T47D (cell line): ENCODE results near the gene PSMD8.
A peak's percentile ranks its signal among the peaks of the same experiment; 100 is the strongest.
"Not testable (repeated sequence)": the region's sequence is repeated elsewhere in the genome, so short reads cannot be mapped to it uniquely, and the experiment has no call there.

Experiments
- DNase-seq, 2 experiments: peaks; one replicate each; pipeline versions ENCODE4 v3.0.0 to v3.0.0-alpha.2; 2011 to 2012; ENCODE audit warnings: low read depth in 1 of 2, low spot score in 1 of 2
- JUND ChIP-seq: IDR thresholded peaks from 2 replicates; pipeline ENCODE4 v1.6.1; 2012; ENCODE audit warnings: low read depth
- in situ Hi-C: cut with HindIII; loops from 2 replicates; pipeline ENCODE4 v1.10.0; 2016; ENCODE audit warnings: low sequenced_read_pairs, low pct_unique_long_range_greater_than_20kb

Gene PSMD8

DNA sequence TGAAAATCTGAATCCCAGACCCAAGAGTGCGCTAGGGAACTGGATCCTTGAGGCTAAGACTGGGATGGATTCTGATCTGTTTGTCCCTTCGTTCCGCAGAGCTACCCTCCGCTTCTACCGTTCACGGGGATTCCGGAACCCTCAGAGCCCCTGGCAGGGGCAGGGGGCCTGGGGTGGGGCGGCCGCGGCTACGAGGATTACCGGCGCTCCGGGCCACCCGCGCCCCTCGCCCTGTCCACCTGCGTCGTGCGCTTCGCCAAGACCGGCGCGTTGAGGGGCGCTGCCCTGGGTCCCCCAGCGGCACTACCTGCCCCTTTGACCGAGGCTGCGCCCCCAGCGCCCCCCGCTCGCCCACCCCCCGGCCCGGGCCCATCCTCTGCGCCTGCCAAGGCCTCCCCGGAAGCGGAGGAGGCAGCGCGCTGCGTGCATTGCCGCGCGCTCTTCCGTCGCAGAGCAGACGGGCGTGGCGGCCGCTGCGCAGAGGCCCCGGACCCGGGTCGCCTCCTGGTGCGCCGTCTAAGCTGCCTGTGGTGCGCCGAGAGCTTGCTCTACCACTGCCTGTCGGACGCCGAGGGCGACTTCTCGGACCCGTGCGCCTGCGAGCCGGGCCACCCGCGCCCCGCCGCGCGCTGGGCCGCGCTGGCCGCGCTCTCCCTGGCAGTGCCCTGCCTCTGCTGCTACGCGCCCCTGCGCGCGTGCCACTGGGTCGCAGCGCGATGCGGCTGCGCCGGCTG, 21.2 kb downstream of the PSMD8 start:
- no peak for DNase-seq
- in situ Hi-C loops, result no loop called here

DNA sequence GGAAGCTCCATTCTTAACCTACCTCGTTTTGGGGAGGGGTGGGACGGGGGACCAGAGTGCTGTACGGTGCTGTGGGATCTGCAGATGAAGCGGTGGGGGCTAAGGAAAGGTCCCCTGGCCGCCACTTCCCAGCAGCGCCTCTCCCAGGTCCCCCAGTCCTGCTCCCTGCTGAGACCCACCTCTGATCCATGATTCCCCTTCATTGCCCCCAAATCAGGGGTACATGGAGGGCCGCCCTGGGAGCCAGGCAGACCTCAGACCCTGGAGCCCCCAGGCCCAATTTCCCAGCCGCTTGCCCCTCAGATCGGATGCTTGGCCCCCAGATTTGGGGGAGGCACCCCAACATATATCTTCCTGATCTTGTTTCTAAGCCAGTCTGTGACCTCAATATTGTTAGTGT, 24.7 kb downstream of the PSMD8 start:
- no peak for TF ChIP-seq JUND
- in situ Hi-C loops, result no loop called here
- DNase-seq, result no peak

More for the DNA sequence above, 21.2 kb downstream of the PSMD8 start:
- no peak for TF ChIP-seq JUND

DNA sequence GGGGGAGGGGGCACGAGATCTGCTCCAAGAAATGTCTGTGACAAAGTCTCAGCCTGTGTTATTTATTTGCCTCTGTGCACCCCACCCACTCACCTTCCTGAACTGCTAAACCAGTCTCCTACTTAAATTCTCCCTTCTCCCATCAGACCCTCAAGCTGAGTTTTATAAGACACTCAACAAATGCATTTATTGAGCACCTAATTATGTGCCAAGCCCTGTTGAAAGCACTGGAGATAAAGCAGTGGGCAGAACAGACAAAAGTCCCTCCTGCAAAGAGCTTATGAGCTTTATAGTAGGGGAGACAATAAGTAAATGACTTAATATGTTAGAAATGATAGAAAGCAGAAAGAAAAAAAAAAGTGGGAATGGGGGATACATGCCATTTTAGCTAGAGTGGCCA, 25.2 kb downstream of the PSMD8 start:
- in situ Hi-C loops, result no loop called here
- DNase-seq, result no peak
- TF ChIP-seq JUND, result no peak

DNA sequence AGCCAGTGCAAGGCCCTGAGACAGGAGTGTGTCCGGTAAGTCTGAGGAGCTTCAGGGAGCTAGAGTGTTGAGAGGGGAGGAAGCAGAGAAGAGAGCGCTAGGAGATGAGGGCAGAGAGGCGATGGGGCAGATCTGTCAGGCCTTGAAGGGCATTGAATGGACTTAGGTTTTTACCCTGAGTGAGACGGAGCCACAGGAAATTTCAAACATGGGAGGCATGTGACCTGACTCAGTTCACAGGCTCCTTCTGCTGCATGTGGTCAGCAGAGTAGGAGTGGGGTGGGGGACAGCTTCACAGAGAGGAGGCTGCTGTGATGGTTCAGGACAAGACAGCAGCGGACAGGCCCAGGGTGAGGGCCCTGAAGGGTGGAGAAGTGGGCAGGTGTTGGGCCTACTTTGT, 26.0 kb downstream of the PSMD8 start:
- DNase-seq, result no peak
- in situ Hi-C loops, result no loop called here
- no peak for TF ChIP-seq JUND

DNA sequence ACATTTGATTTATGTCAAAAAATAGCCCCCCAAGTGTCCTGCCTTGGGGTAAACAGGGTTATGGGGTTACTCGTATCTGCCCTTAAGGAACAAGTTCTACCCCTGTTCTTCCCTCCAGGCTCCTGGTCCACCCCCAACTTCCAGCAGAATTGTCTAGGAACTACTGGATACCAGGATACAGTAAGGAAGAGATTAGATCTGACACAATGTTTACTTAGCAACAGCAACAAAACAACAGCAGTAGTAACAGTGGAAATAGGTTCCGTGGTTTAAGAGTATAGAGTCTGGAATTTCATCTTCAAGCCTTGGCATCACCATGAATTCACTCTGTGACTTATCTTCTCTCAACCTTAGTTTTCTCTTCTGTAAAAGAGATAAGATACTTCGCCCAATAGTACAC, 26.8 kb downstream of the PSMD8 start:
- peak in 1 of 2 experiments; percentile 64 for DNase-seq
- no peak for TF ChIP-seq JUND
- in situ Hi-C loops, result no loop called here

DNA sequence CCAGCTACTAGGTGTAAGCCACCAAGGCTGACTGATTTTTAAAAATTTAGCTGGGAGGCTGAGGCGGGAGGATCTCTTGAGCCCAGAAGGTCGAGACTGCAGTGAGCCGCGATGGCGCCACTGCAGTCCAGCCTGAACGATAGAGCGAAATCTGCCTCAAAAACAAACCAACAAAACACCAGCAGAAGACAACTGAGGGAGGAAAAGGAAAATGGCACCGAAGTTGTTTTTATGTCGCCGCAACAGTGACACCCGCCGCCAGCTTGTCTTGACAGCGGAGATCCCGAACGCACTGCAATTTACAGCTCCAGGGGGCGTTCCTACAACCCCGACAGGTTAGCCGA, 28.2 kb downstream of the PSMD8 start:
- TF ChIP-seq JUND, result no peak
- no peak for DNase-seq
- in situ Hi-C loops, result no loop called here

DNA sequence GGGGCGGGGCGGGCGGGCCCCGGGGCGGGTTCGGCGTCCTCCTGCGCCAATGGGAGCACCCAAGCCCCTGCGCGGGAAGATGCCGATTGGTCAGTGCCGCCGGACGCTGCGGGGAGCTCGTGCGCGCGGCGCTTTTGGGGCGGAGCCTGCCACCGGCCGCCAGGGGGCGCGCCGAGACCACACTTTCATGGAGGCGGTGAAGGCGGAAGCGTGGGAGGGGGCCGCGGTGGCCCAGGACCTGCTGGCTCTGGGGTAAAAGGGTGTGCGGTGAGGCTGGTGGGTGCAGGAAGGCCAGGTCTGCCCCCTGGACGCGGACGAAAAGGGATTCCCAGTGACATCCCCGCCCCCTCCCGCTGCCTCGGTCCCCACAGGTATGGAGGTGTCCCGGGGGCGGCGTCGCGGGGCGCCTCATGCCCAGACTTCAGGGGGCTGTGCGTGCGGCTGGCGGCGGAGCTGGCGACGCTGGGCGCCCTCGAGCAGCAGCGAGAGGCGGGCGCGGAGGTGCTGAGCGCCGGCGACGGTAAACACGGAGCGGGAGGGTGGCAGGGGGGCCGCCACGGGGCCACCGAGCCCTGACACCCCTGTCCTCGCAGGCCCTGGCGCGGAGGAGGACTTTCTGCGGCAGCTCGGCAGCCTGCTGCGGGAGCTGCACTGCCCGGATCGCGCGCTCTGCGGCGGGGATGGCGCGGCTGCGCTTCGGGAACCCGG, 28.8 kb downstream of the PSMD8 start, which contains the start of gene FAM98C:
Gene FAM98C (plus strand): TSS at position 127 of the 708 bp plus-strand sequence. CDS start 61 bp downstream, at position 188.
- no peak for TF ChIP-seq JUND
- in situ Hi-C loops, result no loop called here
- peak; percentile 97 to 99 for DNase-seq

DNA sequence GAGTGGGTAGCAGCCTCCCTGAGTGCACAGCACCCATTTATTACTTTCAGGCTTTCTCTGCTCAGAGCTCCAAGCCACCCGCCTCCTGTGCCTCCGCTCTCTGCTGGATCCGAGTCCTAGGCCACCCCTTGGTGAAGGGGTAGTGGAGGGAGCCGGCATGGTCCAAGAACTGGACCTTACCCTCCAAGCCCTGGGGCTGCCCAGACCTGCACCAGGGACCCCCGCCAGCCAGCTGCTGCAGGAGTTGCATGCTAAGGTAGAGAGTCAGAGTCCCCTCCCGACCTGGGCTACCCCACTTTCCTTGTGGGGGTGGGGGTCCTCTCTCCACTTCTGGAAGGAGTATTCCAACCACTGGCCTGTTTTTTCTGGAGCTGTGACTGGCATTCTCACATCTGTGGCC, 30.5 kb downstream of the PSMD8 start:
- no peak for TF ChIP-seq JUND
- DNase-seq, result no peak
- in situ Hi-C loops, result no loop called here

DNA sequence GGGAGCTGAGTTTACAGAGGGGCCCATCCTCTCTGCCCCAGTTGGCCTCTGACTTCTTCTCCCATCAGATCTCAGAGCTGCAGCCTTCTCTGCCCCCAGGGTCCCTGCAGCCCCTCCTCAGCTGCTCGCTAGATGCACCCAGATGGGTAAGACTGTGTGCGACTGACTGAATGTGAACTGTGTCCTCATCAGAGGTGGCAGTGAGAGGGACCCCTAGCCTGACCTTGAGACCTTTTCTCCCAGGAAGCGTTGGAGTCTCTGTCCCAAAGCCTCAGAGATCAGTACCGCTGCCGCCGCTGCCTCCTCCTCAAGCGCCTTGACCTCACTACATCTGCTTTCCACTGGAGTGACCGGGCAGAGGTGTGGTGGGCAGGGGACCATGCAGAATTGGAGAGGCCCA, 30.9 kb downstream of the PSMD8 start:
- no peak for DNase-seq
- in situ Hi-C loops, result no loop called here
- TF ChIP-seq JUND, result no peak

DNA sequence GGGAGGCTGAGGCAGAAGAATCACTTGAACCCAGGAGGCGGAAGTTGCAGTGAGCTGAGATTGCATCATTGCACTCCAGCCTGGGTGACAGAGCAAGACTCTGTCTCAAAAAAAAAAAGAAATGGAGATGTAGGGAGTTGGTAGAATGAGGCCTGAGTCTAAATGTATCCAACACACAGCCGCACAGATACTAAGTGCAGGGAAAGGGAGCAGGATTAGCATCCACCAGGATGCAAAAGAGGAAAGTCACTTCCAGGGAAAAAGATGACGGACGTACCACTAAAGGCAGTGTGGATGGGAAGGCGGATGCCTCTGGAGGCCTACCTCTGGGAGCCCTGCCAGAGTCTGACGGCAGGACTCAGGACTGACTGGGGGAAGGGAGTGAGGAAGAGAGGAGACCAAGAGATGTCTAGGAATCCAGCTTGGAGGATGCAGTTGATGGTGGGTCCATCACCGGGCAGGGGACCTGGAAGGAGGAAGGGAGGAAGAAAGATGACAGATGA, 35.3 kb downstream of the PSMD8 start:
- in situ Hi-C loops, result no loop called here
- DNase-seq, result no peak
- no peak for TF ChIP-seq JUND

DNA sequence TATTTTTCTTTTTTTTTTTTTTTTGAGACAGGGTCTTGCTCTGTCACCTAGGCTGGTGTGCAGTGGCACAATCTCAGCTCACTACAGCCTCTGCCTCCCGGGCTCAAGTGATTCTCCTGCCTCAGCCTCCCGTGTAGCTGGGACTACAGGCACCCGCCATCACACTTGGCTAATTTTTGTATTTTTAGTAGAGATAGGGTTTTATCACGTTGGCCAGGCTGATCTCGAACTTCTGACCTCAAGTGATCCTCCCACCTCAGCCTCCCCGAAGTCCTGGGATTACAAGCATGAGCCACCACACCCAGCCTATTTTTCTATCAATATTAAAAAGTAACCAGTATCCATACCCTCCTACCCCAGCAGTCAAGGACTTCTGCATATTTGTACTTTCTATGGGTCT, 36.0 kb downstream of the PSMD8 start:
- DNase-seq, in situ Hi-C loops: not testable (repeated sequence)

DNA sequence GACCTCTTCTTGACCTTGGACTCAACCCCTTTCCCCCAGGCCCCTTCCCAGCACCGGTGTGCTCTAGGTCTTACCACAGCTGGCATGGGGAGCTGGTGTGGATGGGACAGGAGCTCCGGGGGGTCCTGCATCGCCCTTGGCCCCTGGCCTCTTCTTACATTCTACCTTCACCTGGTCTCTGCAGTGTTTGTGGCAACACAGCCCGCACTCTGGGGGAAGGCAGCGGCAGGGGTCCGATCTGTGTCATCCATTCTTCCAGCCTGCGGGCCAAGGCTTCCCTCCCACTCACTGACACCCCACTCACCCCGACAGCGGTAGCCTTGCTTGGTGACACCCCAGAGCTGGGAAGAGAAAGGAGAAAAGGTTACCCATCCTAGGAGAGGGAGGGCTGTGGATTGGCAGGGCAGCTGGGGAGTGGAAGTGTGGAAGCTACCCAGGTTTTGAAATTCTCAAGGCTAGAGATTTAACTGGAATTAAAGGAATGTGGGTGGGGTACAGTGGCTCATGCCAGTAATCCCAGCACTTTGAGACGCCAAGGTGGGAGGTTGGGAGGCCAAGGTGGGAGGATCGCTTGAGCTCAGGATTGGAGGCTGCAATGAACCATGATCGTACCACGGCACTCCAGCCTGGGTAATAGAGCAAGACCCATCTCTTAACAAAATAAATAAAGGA, 36.8 kb downstream of the PSMD8 start:
- in situ Hi-C loops, result no loop called here
- no peak for TF ChIP-seq JUND

DNA sequence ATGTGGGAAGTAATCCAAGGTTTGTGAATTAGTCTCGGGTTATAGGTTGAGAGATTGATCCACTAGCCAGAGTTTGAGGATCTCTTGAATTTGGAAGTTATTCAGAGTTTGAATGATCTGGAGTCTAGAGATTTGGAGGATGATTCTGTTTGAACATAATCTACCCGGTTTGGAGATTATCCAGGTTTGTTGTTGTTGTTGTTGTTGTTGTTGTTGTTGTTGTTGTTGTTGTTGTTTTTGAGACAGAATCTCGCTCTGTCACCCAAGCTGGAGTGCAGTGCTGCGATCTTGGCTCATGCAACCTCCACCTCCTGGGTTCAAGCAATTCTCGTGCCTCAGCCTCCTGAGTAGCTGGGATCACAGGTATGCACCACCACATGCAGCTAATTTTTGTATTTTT, 37.5 kb downstream of the PSMD8 start:
- in situ Hi-C loops, DNase-seq: not testable (repeated sequence)

More for the DNA sequence above, 36.8 kb downstream of the PSMD8 start:
- DNase-seq, result no peak
